ENCODE data around the gene CFAP99.

- TF ChIP-seq POLR2A (IDR thresholded peaks at IDR 0.05) (no peak), CTCF (IDR thresholded peaks at IDR 0.05) (no peak)
Observed at GRCh38 chr4:2375427-2375826, 43.3 kb upstream of the CFAP99 start.
